Stimulated activated naive CD8-positive, alpha-beta T cell treated with anti-CD3 and anti-CD28 coated beads, Interleukin-15, Interleukin-2, amounts not matched to agents 100 ng/mL and 50 ng/mL, for 24 hours (primary cell): ENCODE data around the gene TAF3.
A peak's percentile ranks its signal among the peaks of the same experiment; 100 is the strongest.
"Not testable (repeated sequence)": the region's sequence is repeated elsewhere in the genome, so short reads cannot be mapped to it uniquely, and the experiment has no call there.

Experiments
- H3K27ac Mint-ChIP-seq: one replicate; pipeline ENCODE4 v1.8.0; 2021; ENCODE audit warnings: mild to moderate bottlenecking, mixed read lengths
- H3K27me3 Mint-ChIP-seq: one replicate; pipeline ENCODE4 v1.8.0; 2021; ENCODE audit warnings: mixed read lengths
- H3K36me3 Mint-ChIP-seq: one replicate; pipeline ENCODE4 v1.8.0; 2021; ENCODE audit warnings: low read depth, mixed read lengths
- H3K4me1 Mint-ChIP-seq: one replicate; pipeline ENCODE4 v1.8.0; 2021; ENCODE audit warnings: low read depth, mixed read lengths
- H3K4me3 Mint-ChIP-seq: one replicate; pipeline ENCODE4 v1.8.0; 2021; ENCODE audit warnings: mild to moderate bottlenecking, mixed read lengths
- H3K9me3 Mint-ChIP-seq: one replicate; pipeline ENCODE4 v1.8.0; 2021; ENCODE audit warnings: mixed read lengths

The TAF3 gene

GRCh38 chr10:7818295-7819120, at the start of gene TAF3:
Gene TAF3, plus strand, starts transcription at chr10:7818505. Its CDS starts 205 bp downstream, at chr10:7818710.
- H3K36me3 Mint-ChIP-seq: peaks cover 11% of the 10 kb centered on the region
- H3K9me3 Mint-ChIP-seq: no peaks in the 10 kb centered on the region
- H3K27me3 Mint-ChIP-seq: no peaks in the 10 kb centered on the region
- H3K27ac Mint-ChIP-seq: peak within 1 kb of the TSS; percentile 90
- peaks cover 38% of the 10 kb centered on the region for H3K4me1 Mint-ChIP-seq
- H3K4me3 Mint-ChIP-seq: peak within 1 kb of the TSS; percentile 96

- Mint-ChIP-seq H3K27ac (no peak overlapping the region), H3K27me3 (no peaks in the 10 kb centered on the region), H3K9me3 (no peaks in the 10 kb centered on the region), H3K4me1 (no peaks in the 10 kb centered on the region), H3K4me3 (no peak overlapping the region), H3K36me3 (peaks cover 62% of the 10 kb centered on the region)
These were observed 44.2 kb upstream of the TAF3 start for GRCh38 chr10:7773845-7774801.

- H3K27ac Mint-ChIP-seq: no peak overlapping the region
- H3K27me3 Mint-ChIP-seq: no peaks in the 10 kb centered on the region
- H3K4me3 Mint-ChIP-seq: no peak overlapping the region
- H3K4me1 Mint-ChIP-seq: no peaks in the 10 kb centered on the region
- peaks cover 63% of the 10 kb centered on the region for H3K36me3 Mint-ChIP-seq
- no peaks in the 10 kb centered on the region for H3K9me3 Mint-ChIP-seq
These were observed 41.5 kb upstream of the TAF3 start for GRCh38 chr10:7776777-7777176.

DNA sequence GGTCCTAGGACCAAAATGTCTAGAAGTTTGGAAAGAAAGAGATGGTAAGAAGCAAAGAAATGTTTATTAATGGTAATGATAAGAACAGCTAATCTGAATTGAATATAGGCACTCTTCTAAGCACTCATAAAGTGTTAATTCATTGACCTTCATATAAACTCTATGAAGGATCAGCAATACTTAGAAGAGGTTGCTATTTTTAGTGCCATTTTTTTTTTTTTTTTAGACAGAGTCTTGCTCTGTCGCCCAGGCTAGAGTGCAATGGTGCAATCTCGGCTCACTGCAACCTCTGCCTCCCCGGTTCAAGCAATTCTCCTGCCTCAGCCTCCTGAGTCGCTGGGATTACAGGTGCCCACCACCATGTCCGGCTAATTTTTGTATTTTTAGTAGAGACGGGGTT, 36.1 kb upstream of the TAF3 start:
- H3K27me3 Mint-ChIP-seq, H3K27ac Mint-ChIP-seq, H3K9me3 Mint-ChIP-seq, H3K4me3 Mint-ChIP-seq: not testable (repeated sequence)
- Mint-ChIP-seq H3K36me3 (peaks cover 48% of the 10 kb centered on the region), H3K4me1 (peaks cover 17% of the 10 kb centered on the region)

- Mint-ChIP-seq H3K4me3 (no peak overlapping the region), H3K36me3 (peaks cover 30% of the 10 kb centered on the region), H3K27me3 (no peaks in the 10 kb centered on the region), H3K27ac (no peak overlapping the region), H3K9me3 (no peaks in the 10 kb centered on the region), H3K4me1 (peaks cover 46% of the 10 kb centered on the region)
These were observed 31.9 kb upstream of the TAF3 start for GRCh38 chr10:7786430-7786829.

- H3K9me3 Mint-ChIP-seq: no peaks in the 10 kb centered on the region
These were observed 31.0 kb upstream of the TAF3 start for GRCh38 chr10:7787150-7787856.

GRCh38 chr10:7787857-7788638, 30.3 kb upstream of the TAF3 start, which contains the start of the genes ATP5F1C and KIN:
Gene ATP5F1C, plus strand, starts transcription at chr10:7788177. Its CDS starts 31 bp downstream, at chr10:7788208.
Gene KIN, minus strand, starts transcription at chr10:7787993. Its CDS starts 60 bp downstream, at chr10:7787933.
- Mint-ChIP-seq H3K9me3 (no peaks in the 10 kb centered on the region), H3K27ac (no peak within 1 kb of the TSS), H3K4me1 (peaks cover 62% of the 10 kb centered on the region), H3K27me3 (no peaks in the 10 kb centered on the region), H3K4me3 (no peak within 1 kb of the TSS), H3K36me3 (peaks cover 44% of the 10 kb centered on the region)

More at GRCh38 chr10:7787150-7787856, 31.0 kb upstream of the TAF3 start:
- peaks cover 38% of the 10 kb centered on the region for H3K36me3 Mint-ChIP-seq
- no peaks in the 10 kb centered on the region for H3K27me3 Mint-ChIP-seq
- no peak overlapping the region for H3K27ac Mint-ChIP-seq
- H3K4me3 Mint-ChIP-seq: no peak overlapping the region
- H3K4me1 Mint-ChIP-seq: peaks cover 55% of the 10 kb centered on the region

GRCh38 chr10:7788639-7789286, 29.5 kb upstream of the TAF3 start:
- Mint-ChIP-seq H3K27ac (no peak overlapping the region), H3K4me1 (peaks cover 62% of the 10 kb centered on the region), H3K36me3 (peaks cover 41% of the 10 kb centered on the region), H3K27me3 (no peaks in the 10 kb centered on the region), H3K4me3 (no peak overlapping the region), H3K9me3 (no peaks in the 10 kb centered on the region)

DNA sequence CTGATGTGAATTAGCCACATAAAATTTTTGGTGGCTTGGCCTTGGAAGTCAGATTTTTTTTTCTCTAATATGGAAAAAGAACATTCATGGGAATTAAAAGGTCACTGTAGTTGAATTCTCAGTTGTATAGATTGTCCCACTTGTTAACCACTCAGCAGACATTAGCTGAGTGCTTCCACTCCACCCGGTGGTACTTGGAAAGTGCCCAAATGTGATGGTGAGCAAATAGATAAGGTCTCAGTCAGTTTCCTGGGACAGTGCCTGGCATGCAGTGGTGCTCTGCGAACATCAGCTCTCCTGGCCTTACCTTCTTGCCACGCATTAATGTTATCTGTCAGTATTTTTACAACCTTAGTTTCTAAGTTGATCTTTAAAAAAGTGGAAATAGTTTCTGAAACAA, 28.9 kb upstream of the TAF3 start:
- Mint-ChIP-seq H3K27ac (peak overlapping the region; percentile 64), H3K4me1 (peaks cover 67% of the 10 kb centered on the region), H3K9me3 (no peaks in the 10 kb centered on the region), H3K4me3 (no peak overlapping the region), H3K27me3 (no peaks in the 10 kb centered on the region), H3K36me3 (peaks cover 38% of the 10 kb centered on the region)

DNA sequence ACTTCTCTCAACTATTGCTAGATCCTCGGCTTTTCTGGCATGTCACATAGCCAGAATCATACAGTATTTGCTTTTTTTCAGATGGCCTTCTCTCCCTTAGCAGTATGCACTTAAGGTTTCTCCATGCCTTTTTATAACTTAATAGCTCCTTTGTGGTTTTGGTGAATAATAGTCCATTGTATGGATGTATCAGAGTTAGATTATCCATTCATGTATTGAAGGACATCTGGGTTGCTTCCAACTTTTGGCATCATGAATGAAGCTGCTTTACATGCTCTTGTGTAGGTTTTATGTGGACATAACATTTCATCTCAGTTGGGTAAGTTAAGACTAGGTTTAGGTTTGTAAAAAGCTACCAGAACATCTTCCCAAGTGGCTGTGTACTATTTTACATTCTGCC, 25.8 kb upstream of the TAF3 start:
- no peak overlapping the region for H3K4me3 Mint-ChIP-seq
- H3K27me3 Mint-ChIP-seq: no peaks in the 10 kb centered on the region
- no peak overlapping the region for H3K27ac Mint-ChIP-seq
- H3K4me1 Mint-ChIP-seq: peaks cover 81% of the 10 kb centered on the region
- peaks cover 49% of the 10 kb centered on the region for H3K36me3 Mint-ChIP-seq
- no peaks in the 10 kb centered on the region for H3K9me3 Mint-ChIP-seq

- H3K4me1 Mint-ChIP-seq: peaks cover 74% of the 10 kb centered on the region
- H3K36me3 Mint-ChIP-seq: peaks cover 62% of the 10 kb centered on the region
- H3K27ac Mint-ChIP-seq: no peak overlapping the region
- H3K4me3 Mint-ChIP-seq: no peak overlapping the region
- no peaks in the 10 kb centered on the region for H3K27me3 Mint-ChIP-seq
- no peaks in the 10 kb centered on the region for H3K9me3 Mint-ChIP-seq
These were observed 23.9 kb upstream of the TAF3 start for GRCh38 chr10:7794251-7795026.

- H3K4me3 Mint-ChIP-seq: no peak overlapping the region
- H3K27ac Mint-ChIP-seq: no peak overlapping the region
- peaks cover 67% of the 10 kb centered on the region for H3K36me3 Mint-ChIP-seq
- peaks cover 62% of the 10 kb centered on the region for H3K4me1 Mint-ChIP-seq
- H3K27me3 Mint-ChIP-seq: no peaks in the 10 kb centered on the region
- H3K9me3 Mint-ChIP-seq: no peaks in the 10 kb centered on the region
These were observed 22.7 kb upstream of the TAF3 start for GRCh38 chr10:7795605-7796004.

DNA sequence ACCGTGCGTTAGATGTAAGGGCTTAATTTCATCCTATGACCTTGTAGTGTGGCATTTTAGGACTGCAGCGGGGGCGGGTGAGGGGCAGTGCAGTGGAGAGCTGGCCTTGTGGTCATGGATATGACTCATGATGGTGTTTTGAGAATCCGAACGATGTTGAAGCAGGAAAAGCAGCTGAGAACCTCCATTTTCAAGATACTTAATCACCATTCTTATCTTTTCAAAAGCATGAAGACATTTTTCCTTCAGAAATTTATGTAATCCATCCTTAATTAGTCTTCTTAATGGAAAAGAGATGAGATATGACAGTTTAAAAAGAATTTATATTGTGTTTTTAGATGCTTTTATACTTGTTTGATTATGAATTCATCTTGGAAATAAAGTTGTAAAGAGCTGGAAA, 20.7 kb upstream of the TAF3 start:
- Mint-ChIP-seq H3K27me3 (no peaks in the 10 kb centered on the region), H3K36me3 (peaks cover 65% of the 10 kb centered on the region), H3K27ac (peak overlapping the region; percentile 54), H3K4me3 (no peak overlapping the region), H3K4me1 (peaks cover 43% of the 10 kb centered on the region), H3K9me3 (no peaks in the 10 kb centered on the region)
